HUES48 (cell line): ENCODE results near the gene MYT1.

Experiments used
- H3K27ac ChIP-seq: one replicate; pipeline ENCODE4 v1.7.0; 2013; ENCODE audit warnings: low read depth, low read length, inconsistent platforms
- H3K27me3 ChIP-seq: 2 replicates; pipeline ENCODE4 v1.6.1; 2013; ENCODE audit warnings: mild to moderate bottlenecking, low read length; ENCODE audit not compliant: control insufficient read depth, insufficient read depth
- H3K36me3 ChIP-seq: 2 replicates; pipeline ENCODE4 v1.6.1; 2013; ENCODE audit warnings: low read length; ENCODE audit not compliant: control insufficient read depth, insufficient read depth
- H3K4me1 ChIP-seq: 2 replicates; pipeline ENCODE4 v1.6.1; 2013; ENCODE audit warnings: mild to moderate bottlenecking, low read length; ENCODE audit not compliant: control insufficient read depth, insufficient read depth
- H3K4me3 ChIP-seq: 2 replicates; pipeline ENCODE4 v1.5.1; 2013; ENCODE audit warnings: mild to moderate bottlenecking, low read depth, low read length
- H3K9ac ChIP-seq: 2 replicates; pipeline ENCODE4 v1.6.1; 2013; ENCODE audit warnings: mild to moderate bottlenecking, low read depth, low read length, moderate library complexity
- H3K9me3 ChIP-seq: 2 replicates; pipeline ENCODE4 v1.6.1; 2013; ENCODE audit warnings: low read length; ENCODE audit not compliant: control insufficient read depth, insufficient read depth

The MYT1 gene

GRCh38 chr20:64149141-64149540, 15.1 kb upstream of the MYT1 start:
- H3K27ac ChIP-seq: no peak overlapping the region
- H3K9me3 ChIP-seq: peaks cover 14% of the 10 kb centered on the region
- no peak overlapping the region for H3K9ac ChIP-seq
- no peak overlapping the region for H3K4me3 ChIP-seq
- no peaks in the 10 kb centered on the region for H3K27me3 ChIP-seq
- H3K4me1 ChIP-seq: peaks cover 11% of the 10 kb centered on the region
- no peaks in the 10 kb centered on the region for H3K36me3 ChIP-seq

- Histone ChIP-seq H3K27ac (no peak overlapping the region), H3K27me3 (no peaks in the 10 kb centered on the region), H3K4me1 (peaks cover 11% of the 10 kb centered on the region), H3K9ac (no peak overlapping the region), H3K4me3 (no peak overlapping the region), H3K9me3 (peaks cover 6% of the 10 kb centered on the region), H3K36me3 (no peaks in the 10 kb centered on the region)
Measured at GRCh38 chr20:64149809-64150560, 14.3 kb upstream of the MYT1 start.

GRCh38 chr20:64150756-64151632, 13.3 kb upstream of the MYT1 start:
- Histone ChIP-seq H3K4me1 (peaks cover 11% of the 10 kb centered on the region), H3K27ac (no peak overlapping the region), H3K9ac (no peak overlapping the region), H3K27me3 (no peaks in the 10 kb centered on the region), H3K9me3 (no peaks in the 10 kb centered on the region; the same call in 1 of the 2 replicates), H3K4me3 (no peak overlapping the region), H3K36me3 (no peaks in the 10 kb centered on the region)

DNA sequence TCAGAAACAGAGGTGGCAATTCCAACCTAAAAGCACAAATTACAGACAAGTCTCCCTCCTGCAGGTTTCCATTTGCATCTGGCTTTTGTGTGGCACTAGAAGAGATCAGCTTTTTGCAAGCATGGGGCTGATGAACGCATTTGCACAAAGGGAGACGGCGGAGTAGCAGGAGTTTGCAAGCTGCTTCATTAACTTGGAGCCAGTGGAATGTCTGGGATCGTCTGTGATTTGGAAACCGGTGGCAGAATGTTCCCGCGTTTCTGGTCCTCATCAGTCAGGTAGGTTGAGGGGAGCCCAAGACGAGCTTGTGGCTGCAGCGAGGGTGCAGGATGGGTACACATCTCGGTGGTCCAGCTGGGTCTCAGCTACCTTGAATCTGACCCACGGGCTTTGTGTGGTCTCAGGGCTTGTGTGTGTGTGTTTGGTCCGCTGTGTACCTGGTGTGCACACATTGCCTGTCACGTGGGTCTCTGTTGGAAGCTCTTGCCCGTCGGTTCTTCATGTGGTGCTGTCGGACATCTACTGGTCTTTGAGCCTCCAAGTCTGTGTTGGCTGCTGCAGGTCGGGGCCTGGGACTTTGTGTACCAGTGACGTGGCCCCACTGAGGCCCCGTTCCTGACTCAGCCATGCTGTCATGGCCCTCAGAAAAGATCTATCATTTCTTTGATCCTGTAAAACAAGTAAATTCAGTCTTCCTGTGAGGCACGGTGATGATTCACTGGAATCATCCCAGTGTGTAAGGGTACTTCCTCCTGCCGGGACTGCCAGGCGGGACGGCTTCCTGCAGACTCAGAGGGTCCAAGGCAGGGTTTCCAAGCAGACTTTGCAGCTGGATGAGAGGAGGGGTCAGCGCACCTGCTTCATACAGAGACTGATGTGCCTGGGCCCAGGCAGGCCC, 12.4 kb upstream of the MYT1 start:
- H3K9me3 ChIP-seq: no peaks in the 10 kb centered on the region; the same call in 1 of the 2 replicates
- no peaks in the 10 kb centered on the region for H3K27me3 ChIP-seq
- H3K9ac ChIP-seq: no peak overlapping the region
- H3K4me1 ChIP-seq: peaks cover 11% of the 10 kb centered on the region
- no peaks in the 10 kb centered on the region for H3K36me3 ChIP-seq
- no peak overlapping the region for H3K4me3 ChIP-seq
- H3K27ac ChIP-seq: no peak overlapping the region

DNA sequence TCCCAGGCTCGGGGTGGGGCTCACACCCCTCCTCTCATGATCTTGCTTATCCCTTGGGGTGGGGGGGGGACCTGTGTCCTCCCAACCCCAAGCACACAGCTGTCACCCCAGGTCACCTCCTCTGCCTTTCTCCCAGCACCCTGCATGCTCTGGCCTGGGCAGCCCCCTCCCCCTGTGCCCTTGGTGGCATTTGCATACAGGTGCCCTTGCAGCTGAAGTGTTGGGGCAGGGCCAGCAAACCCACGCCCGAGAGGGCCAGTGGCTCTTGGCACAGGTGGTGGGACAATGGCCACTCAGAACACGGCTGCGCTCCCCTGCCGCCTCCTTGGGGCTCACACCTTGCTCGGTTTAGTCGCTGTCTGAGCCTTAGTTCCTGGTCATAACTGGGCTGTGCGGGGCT, 11.3 kb upstream of the MYT1 start:
- no peak overlapping the region for H3K9ac ChIP-seq

DNA sequence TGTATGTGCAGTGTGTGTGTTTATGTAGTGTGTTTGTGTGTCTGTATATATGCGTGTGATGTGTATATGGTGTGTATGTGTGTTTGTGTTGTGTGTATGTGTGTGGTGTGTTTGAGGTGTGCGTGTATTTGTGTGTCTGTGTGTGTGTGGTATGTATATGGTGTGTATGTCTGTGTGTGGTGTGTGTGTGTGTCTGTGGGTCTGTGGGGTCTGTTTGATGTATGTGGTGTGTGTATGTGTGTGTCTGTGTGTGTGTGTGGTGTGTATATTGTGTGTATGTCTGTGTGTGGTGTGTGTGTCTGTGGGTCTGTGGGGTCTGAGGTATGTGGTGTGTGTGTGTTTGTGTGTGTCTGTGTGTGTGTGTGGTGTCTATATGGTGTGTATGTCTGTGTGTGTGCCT, 10.8 kb upstream of the MYT1 start:
- Histone ChIP-seq H3K36me3 (no peaks in the 10 kb centered on the region), H3K27me3 (no peaks in the 10 kb centered on the region), H3K27ac (no peak overlapping the region), H3K9me3 (no peaks in the 10 kb centered on the region; the same call in 1 of the 2 replicates), H3K4me1 (peaks cover 11% of the 10 kb centered on the region), H3K9ac (no peak overlapping the region), H3K4me3 (no peak overlapping the region)

More for the DNA sequence above, 11.3 kb upstream of the MYT1 start:
- H3K9me3 ChIP-seq: no peaks in the 10 kb centered on the region; the same call in 1 of the 2 replicates
- H3K27ac ChIP-seq: no peak overlapping the region
- H3K27me3 ChIP-seq: no peaks in the 10 kb centered on the region
- peaks cover 11% of the 10 kb centered on the region for H3K4me1 ChIP-seq
- no peaks in the 10 kb centered on the region for H3K36me3 ChIP-seq
- no peak overlapping the region for H3K4me3 ChIP-seq

GRCh38 chr20:64153861-64154589, 10.2 kb upstream of the MYT1 start:
- H3K9me3 ChIP-seq: no peaks in the 10 kb centered on the region; the same call in 1 of the 2 replicates
- peaks cover 11% of the 10 kb centered on the region for H3K4me1 ChIP-seq
- no peak overlapping the region for H3K9ac ChIP-seq
- no peak overlapping the region for H3K27ac ChIP-seq
- H3K4me3 ChIP-seq: no peak overlapping the region
- no peaks in the 10 kb centered on the region for H3K27me3 ChIP-seq
- no peaks in the 10 kb centered on the region for H3K36me3 ChIP-seq

DNA sequence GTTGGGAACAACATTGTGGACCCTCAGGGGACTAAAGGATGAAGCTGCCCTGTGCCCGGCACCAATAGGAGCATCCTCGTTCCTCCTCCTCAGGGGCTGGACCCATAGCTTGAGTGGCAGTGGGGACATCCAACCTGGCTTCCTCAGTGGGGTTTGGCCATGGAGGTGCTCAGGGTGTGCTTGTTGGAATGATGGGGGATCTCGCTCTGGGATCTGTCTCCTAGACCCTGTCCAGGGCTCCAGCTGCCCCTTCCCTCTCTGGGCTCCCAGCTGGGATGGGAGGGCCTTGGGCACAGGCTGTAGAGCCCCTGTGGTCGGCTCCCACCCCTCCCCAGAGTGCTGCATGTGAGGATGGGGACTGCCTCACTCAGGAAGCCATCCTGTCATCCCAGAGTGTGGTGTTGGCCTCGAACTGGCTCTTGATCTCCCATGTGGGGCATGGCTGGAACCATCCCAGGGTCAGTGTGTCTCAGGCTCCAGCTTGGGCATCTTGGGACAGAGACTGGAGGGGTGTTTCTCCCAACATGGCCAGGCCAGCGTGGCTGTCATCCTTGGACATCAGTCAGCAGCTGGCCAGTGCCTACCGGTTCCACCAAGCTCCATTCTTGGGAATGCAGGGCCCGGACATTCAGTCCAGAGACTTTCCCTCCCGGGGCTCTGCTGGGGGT, 9.5 kb upstream of the MYT1 start:
- no peaks in the 10 kb centered on the region for H3K36me3 ChIP-seq
- no peak overlapping the region for H3K4me3 ChIP-seq
- peaks cover 15% of the 10 kb centered on the region for H3K4me1 ChIP-seq
- no peak overlapping the region for H3K27ac ChIP-seq
- H3K9me3 ChIP-seq: no peaks in the 10 kb centered on the region; the same call in 1 of the 2 replicates
- no peak overlapping the region for H3K9ac ChIP-seq
- no peaks in the 10 kb centered on the region for H3K27me3 ChIP-seq

GRCh38 chr20:64155258-64156135, 8.8 kb upstream of the MYT1 start:
- Histone ChIP-seq H3K36me3 (no peaks in the 10 kb centered on the region), H3K4me3 (no peak overlapping the region), H3K9ac (no peak overlapping the region), H3K27ac (no peak overlapping the region), H3K9me3 (no peaks in the 10 kb centered on the region), H3K27me3 (peaks cover 3% of the 10 kb centered on the region), H3K4me1 (peaks cover 23% of the 10 kb centered on the region)
